ENCODE data around the gene GOLGA2.

- no peak for TF ChIP-seq RAD21 (IDR thresholded peaks at IDR 0.05; ENCODE audit: low read length)
- TF ChIP-seq RFX5 (IDR thresholded peaks at IDR 0.05; ENCODE audit: low read depth, low read length), result no peak
- TF ChIP-seq POLR2A (IDR thresholded peaks at IDR 0.05; ENCODE audit: low read depth, low read length), result no peak
- TF ChIP-seq CTCF (conservative IDR thresholded peaks at IDR 0.05; ENCODE audit: low read depth, low read length), result no peak
Measured at GRCh38 chr9:128258326-128258725, 17.5 kb downstream of the GOLGA2 start.
